Ramos (cell line): ENCODE results near the gene FGF19.

Experiments used
- in situ Hi-C: fragments of 300-500 bp; cut with MboI; formaldehyde crosslinking; loops from one replicate; pipeline ENCODE4 v1.14.3; 2022; ENCODE audit warnings: low sequenced_read_pairs; ENCODE audit not compliant: unreplicated experiment

Gene FGF19

DNA sequence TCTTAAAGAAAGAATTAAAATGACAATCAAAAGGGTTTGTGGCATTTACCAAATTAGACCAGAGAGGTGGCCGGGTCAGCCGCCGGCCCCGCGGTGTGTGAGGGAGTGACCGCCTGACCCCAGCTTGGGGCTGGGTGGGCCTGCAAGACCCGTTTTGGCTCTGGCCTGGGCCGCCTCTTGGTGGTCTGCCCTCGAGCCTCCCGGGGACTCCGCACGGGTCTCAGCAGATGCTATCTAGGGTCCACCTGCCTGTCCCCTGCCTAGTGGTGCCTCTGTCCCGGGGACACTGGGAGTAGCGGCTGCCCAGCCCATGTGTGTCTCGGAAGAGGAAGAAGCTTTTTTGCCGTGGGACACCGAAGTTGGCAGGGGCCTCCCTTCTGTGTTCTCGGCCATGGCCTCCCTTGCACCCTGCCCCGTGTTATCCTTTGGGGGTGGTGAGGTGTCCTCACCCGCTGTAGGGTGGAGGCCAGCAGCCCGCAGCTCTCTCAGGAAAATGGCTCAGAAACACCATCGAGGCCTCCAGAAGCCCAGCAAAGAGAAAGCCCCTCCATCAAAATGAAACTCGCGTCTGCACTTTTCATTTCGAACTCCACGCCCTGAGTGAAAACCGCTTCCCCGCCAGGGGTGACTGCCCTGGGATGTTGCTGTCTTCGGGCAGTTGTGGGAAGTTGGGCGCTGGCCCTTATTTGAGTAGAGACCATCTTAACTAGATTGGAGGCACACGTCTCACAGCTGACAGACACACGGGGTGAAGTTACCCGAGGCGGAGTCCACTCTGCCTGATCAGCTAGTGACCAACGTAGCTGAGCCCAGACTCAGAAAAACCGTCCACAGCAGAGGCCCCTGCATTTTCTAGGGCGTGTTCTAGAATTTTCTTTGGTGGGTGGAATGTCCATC is 54.9 kb downstream of the FGF19 start:
- in situ Hi-C loops, result no loop called here
